COR-L47 (cell line): ENCODE measurements around the gene NOTCH1.

Source experiments
- DNase-seq: peaks from one replicate; lab custom pipeline; 2025; lab: John Stamatoyannopoulos, UW

Gene NOTCH1

DNA sequence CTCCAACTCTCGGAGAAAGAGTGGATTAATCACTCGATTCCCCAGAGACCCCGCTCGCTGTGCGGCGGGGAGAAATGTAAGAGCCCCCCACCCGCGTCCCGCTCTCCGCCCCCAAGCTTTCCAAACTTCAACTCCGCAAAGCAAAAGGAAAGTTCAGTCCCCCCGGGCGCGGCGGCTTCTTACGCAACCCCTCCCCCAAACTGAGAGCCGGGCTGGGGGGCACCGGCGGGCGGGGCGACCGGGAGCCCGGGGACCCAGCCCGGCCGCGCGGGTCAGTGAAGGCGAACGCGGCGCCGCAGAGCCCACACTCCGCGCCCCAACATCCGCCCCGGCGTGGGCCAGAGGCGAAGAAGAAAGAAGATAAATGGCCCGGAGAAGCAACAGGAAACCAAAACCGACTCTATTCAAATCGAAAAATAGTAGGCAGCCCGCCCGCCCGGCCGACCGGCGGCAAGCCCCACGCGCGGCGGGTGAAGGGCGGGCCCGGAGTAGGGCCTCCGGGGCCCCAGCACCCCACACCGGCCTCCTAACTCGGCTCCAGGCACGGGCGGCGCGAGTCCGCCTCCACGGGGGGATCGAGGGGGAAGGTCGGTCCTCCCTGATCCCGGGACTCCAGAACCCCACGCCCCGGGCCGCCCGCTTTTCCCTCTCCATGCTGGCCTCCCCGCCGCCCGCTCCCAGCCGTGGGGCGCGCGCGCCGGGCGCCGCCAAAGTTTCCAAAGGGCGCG is 720 bp downstream of the NOTCH1 start:
- no peak for DNase-seq

DNA sequence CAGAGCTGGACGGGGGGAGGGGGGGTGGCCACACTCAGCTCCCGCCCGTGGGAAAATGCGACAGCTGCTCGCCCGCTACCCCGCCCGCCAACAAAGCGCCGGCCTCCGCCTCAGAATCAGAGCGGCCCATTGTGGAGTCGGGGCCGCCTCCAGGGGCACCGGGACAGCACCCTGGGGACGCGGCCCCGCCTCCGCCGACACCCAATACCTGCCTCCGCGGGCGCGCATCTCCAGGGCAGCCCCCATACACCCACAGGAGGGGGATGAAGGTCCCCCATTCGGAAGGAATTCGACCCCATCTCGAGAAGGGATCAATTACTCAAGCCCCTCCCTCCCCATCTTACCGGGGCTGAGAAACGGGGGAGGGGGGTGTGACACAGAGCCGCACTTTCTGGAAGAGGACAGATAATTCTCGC is 1.3 kb downstream of the NOTCH1 start:
- no peak for DNase-seq

DNA sequence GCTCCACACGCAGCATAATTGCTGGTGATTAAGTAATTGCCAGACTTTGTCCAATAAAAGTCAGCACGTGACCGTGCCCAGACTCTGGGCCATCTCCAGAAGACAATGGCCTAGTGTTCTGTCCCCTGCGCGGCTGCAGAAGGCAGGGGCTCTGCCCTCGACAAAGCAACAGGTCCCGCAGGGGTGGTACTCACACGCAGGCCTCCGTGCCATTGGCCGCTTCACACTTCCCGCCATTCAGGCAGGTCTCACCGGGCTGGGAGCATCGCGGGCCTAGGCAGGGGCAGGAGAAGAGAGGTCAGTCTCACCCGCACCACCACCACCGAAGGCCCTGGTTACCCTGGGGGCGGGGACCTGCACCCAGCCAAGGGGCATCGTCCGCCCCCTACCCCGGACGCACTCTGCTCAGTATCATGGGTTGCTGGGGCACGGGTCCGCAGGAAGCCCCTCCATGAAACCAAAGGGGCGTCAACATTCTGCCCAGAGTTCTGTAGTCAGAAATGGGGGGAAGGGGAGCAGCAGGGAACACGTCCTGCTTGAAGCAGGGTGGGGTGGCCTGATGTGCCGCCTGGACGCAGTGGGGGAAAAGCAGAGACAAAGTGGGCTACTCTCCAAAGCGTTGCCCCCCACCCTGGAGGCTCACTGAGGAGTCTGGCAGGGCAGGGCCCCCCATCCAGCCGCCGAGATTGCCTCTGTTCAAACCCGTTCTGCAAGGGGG is 1.9 kb downstream of the NOTCH1 start:
- DNase-seq = no peak

DNA sequence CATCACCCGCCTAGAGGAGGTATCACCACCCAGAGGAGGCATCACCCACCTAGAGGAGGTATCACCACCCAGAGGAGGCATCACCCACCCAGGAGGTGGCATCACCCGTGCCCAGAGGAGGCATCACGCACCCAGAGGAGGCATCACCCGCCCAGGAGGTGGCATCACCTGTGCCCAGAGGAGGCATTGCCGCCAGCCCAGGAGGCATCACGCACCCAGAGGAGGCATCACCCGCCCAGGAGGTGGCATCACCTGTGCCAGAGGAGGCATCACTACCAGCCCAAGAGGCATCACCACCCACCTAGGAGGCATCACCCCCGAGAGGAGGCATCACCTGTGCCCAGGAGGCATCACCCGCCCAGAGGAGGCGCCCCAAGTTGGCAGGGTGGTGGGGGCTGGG is 2.6 kb downstream of the NOTCH1 start:
- DNase-seq = no peak

DNA sequence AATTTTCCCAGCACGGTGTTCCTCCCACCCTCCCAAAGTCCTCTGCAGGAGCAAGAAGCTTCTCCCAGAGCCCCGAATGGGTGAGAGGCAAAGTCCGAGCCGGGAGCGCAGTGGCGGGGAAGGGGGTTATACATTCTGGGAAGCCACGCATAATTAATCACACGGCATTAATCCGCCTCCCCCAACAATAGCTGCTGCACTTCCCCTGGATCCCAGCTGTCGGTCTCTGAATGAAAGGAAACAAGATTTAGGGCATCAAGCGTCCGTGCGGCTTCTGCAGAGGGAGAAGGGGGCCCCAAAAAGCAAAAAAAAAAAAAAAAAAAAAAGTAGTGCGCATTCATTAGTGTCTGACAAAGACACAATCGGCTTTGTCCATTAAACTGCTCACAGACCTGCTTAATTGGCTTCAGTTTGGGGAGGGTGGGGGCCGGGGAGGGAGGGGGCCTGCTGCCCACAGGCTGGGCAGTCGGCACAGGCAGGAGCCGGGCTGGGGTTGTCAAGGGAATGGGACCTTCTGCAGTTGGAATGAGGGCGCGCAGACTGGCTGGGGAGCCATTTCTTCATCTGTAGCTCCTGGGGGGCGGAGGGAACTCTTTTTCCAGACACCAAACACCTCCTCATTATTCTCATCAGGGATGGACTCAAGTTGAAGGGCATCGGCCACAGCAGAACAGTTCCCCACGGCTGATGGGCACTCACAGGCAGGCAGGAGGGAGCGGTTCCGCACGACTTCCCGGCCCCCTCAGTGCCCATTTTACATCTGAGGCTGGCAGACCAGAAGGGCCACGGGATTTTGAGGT is 3.4 kb downstream of the NOTCH1 start:
- DNase-seq = no peak

DNA sequence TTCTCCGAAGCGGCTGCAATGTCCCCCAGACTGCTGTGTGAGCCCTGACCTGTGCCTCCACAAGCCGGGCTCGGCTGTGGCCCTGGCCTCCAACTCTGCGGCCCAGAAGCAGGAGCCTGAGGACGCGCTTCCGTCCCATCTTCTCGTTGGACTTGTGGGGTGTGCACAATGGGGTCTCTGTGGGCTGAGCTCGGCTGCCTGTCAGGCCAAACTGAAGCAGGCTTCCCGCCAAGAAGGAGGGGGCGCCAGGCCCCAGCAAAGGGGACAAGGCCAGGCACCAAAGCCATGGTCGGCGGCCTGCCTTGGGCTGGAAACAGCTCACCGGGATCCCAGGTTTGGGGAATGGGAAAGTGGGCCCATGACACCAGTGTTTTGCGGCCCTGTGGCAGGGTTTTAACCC is 4.1 kb downstream of the NOTCH1 start:
- no peak for DNase-seq

DNA sequence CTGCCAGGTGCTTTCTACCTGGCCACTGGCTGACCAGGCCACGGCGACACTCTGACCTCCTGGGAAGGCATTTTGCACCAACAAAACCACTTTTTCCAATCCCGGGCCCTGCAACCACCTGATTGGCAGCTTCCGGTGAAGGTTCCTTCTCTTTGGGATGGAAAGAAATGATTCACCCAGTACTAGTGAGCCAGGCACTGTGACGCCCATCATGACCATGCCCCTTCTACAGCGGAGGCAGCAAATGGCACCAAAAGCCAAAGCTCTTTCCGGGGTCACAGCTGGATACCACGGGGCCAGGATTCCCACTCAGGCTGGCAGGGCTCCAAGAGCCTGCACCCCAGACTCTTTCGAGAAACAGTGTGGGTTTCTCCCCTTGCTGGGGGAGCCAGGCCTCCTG is 4.7 kb downstream of the NOTCH1 start:
- no peak for DNase-seq

DNA sequence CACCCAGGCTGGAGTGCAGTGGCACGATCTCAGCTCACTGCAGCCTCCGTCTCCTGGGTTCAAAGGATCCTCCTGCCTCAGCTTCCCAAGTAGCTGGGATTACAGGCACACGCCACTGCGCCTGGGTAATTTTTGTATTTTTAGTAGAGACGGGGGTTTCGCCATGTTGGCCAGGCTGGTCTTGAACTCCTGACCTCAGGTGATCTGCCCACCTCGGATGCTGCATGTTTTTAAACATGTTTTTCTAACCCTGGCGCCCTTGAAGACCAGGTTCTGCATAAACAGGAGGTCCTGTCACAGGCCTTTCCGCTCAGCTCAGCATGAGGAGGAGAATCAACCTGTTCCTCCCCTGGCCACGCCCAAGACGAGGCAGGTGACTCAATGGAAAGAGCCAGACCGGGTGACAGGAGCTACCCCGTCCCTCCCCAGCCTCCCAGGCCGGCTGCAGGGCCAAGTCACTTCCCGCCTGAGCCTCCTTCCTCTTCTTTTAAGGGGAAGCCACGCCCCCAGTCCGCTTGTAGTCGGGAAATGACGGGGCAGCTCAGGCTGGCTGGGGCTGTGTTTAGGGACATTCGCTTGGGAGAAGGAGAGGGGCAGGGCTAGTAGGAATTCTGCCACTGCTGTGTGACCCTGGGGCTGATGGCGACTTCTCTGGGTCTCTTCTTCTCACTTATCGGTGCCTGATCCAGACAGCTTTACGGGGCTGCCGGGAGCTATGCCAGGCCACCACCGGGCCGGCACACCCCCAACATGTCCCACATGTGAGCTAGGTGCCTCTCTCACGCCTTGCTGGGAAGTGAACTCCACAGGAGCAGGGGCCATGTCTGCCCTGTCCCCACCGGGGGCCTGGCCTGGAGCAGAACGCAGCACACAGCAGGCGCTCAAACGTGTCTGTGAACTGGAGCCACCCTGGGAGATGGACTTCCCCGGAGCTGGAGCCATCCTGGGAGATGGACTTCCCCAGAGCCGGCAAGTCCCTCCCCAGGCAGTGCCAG is 6.1 kb downstream of the NOTCH1 start:
- DNase-seq = no peak

DNA sequence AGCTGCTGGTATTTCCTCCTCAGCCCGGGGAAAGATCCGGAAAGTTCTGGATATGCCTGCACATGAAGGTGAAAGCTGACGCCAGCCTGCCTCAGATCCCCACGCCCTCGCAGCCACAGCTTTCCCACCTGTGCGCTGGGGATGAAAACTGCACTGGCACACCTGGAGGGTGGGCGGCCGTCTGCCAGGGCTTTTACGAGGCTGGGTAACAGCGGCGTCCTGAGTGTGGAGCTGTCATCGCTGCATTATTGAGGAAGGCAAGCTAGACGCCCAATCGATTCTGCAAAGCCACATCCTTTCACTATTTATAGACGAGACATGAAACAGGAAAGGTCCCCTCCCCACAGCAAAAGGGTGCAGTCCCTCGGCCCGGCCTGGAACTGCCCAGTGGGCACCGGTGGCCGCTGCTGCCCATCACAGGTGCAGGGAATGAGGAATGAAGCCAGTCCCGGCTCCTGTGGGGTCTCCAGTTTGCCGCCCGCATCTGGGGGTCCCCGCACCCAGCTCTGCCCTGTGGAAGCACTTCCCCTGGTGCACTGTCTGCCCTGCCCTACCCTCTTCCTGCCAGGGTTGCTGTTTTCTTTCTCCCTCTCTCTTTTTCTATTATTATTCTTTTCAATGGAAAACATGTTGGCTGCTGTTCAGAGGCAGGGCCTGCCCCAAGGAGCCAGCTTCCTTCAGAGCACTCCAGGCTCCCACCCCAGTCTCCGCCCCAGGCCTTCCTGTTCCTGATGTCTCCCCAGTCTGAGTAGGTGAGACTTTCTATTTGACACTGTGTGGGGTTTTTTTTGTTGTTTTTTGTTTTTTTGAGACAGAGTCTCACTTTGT is 7.0 kb downstream of the NOTCH1 start:
- no peak for DNase-seq

DNA sequence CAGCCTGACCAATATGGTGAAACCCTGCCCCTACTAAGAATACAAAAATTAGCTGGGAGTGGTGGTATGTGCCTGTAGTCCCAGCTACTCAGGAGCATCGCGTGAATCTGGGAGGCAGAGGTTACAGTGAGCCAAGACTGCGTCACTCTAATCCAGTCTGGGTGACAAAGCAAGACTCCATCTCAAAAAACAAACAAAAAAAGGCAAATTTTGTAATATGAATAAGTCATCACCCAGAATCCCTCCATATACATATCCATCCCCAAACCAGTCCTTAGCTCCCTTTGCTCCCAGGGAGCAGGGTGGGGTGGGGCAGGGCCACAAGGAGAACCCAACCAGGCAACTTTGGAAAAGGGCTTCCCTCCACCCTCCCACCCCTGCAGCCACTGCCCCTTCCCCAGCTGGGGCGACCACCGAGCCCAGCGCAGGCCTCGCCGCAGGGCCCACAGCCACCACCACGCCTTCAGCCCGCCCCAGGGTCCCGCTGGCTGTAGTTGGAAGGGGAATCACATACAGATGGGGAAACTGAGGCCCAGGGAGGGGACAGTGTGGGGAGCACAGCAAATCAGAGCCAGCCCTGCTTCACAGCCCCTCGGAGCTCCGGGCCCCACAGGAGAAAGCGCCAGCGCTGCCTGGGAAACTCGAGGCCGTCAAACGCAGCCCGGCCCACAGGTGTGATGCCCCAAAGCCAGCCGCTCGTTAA is 7.8 kb downstream of the NOTCH1 start:
- no peak for DNase-seq

DNA sequence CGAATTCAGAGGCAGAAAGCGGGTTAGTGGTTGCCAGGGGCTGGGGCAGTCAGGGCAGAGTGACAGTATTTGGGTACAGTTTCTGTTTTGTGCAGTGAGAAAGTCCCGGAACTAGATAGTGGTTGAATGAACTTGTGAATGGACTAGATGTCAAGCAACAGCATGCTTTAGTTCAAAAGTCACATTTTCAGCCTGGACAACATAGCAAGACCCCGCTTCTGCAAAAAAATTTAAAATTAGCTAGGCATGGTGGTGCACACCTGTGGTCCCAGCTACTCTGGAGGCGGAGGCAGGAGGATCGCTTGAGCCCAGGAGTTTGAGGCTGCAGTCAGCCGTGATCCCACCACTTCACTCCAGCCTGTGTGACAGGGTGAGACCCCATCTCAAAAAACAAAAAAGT is 8.4 kb downstream of the NOTCH1 start:
- no peak for DNase-seq

DNA sequence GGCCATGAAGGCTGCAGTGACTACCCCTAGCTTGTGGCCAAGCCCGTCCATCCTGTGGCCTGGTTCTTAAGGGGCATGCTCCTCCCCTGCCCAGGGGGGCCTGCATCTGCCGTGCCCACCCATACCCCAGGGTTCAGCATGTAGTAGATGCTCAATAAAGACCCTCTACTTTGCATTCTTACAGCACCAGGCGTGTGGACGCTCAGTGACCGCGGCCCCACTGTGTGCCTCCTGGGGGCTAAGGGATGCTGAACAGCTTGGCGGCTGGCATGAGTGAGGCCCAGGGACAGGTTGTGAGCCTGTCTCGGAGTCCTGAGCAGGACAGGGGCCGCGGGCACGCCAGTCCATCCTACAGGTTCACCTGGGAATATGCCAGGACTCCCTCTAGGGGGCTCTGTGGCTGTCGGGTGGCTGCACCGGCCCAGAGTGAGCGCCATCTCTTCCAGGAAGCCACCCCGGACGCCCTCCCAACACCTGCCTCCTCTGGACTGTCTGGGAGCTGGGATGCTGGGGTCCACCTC is 9.1 kb downstream of the NOTCH1 start:
- DNase-seq = no peak

DNA sequence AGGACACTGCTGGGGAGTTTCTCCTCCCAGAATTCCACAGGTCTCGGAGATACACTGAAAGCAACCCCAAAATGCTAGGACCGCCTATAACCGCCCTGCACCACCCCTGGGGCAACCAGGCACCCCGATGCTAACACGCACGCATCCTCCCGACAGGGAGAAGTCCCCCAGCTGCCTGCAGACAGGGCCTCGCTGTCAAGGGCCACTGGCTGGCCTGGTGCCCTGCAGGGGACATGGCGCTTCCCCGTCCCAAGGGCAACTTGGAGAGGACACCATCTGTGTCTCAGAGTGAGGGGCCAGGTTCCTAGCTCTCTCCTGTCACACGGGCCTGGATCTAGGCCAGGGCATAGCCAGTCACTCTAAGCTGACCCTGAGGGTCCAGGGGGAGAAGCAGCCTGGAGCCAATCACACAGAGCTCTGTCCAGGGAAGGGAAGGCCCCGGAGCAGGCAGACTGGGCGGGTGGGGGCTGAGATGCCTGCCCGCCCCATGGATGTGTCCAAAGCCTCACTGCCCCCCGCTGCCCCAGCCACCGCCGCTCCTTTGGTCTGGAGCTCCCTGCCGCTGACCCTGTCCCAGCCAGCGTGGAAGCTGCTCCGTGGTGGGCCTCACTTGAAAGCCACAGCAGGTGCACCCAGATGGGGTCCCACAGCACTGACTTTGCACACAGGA is 9.7 kb downstream of the NOTCH1 start:
- no peak for DNase-seq

DNA sequence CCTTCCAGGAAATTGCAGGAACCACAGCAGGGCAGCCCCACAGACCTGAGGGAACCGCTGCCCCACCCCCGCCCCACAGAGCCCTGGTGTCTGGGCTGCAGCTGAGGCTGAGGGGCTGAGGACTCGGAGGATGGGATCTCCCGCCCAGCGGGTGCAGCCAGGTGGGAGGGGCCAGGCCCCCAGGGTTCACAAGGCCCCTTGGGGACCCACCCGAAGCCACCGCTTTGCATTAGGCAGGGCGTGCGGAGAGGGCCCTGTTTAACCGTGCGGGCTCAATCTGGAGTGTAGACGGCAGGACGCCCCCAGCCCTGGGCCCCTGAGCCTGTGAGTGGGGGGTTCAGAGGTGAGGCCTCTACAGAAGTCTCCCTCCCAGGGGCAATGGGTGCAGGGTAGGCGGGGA is 10.8 kb downstream of the NOTCH1 start:
- no peak for DNase-seq

DNA sequence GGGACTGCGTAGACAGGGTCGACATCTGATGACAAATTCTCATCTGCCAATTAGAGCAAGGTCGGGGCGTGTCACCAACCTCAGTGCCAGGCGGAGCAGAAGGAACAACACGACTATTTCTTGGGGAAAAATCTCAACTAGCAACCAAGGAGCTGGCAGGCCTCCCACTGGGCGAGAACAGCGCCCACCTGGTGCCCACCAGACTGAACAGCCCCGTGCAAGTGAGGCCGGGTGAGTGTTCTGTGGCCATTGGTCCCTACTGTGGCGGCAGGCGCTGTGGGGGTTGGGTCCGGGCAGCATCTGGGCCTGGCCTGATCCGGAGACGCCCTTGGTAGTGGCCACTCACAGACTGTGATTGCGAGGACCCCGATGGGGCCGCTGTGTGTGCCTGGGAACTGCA is 11.5 kb downstream of the NOTCH1 start:
- no peak for DNase-seq

DNA sequence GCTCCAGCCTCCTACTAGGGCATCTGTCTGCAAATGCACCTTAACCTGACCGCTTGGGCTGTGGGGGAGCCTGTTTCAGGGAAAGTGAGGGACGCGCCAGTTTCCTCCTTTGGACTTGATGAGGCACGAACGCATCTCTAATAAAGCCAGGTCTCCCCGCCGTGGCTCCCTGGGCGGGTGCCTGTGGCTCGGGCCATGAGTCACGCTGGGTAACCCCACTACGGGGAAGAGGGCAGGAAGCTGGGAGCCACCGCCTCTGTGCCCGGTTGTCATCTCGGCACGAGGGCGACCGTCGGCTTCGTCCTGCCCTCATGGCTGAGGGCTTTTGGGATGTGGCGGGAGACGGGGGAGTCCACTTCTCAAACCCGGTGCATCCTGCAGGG is 12.1 kb downstream of the NOTCH1 start:
- DNase-seq = no peak

DNA sequence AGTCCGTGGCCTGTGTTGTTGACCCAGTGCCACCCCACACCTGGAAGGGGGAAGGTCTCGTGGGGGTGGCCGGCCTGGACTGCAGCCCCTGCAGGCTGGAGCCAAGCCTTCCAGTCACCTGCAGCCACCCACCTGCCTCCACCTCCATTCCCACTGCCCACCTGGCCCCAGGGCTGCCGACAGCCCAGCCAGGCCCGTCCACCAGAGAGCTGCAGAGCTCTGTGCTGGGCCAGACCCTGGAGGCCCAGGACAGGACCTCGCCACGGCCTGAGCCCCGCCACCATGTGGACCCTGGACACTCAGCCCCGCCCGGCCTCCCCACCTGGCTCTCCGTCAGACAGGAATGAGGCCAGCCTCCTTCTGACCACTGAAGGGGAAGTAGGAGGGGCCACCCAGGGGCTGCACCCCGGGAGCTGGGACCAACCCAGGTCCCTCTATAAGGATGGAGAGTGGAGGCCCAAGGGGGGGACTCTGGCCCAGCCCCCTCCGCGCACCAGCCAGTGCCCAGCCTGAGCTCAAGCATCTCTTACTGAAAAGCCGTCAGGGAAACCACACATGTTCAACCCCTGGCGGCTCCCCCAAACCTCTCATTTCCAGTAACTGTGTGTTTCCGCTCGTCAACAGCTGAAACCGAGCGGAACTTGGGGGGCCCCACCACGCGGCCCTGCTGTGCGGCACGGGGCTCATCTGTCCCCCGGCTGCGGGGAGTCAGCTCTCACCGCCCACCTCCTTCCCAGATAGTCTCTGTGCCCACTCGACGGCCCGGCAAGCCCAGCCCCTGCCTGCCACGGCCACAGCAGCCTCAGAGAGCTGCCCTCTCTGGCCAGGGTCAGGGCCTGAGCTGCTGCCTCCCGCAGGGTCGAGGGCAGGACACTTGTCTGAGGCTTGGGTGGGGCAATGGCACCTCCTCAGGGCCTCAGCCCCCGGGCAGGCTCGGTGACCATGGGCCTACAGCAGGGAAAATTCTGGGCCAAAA is 12.8 kb downstream of the NOTCH1 start:
- no peak for DNase-seq
